Neural crest cell (in vitro differentiated cells): ENCODE measurements around the gene CMTR1. TPM values are rescaled to one million over a fixed set of nuclear protein-coding genes. Genes with fewer than 3 reads are reported as not detected.

Experiments used
- DNase-seq: peaks from one replicate; pipeline ENCODE4 v3.0.0; 2021; ENCODE audit warnings: low read depth, mixed read lengths, low spot score
- H3K27ac Mint-ChIP-seq: one replicate; pipeline ENCODE4 v1.8.0; 2021; ENCODE audit warnings: mild to moderate bottlenecking, mixed read lengths; ENCODE audit not compliant: unreplicated experiment
- H3K27me3 Mint-ChIP-seq: 2 replicates; pipeline ENCODE4 v1.8.0; 2021; ENCODE audit warnings: low read depth, mild to moderate bottlenecking, mixed read lengths
- H3K36me3 Mint-ChIP-seq: 2 replicates; pipeline ENCODE4 v1.8.0; 2021; ENCODE audit warnings: low read depth, mild to moderate bottlenecking, mixed read lengths
- H3K4me1 Mint-ChIP-seq: 2 replicates; pipeline ENCODE4 v1.8.0; 2021; ENCODE audit warnings: mixed read lengths
- H3K4me3 Mint-ChIP-seq: one replicate; pipeline ENCODE4 v1.8.0; 2021; ENCODE audit warnings: mild to moderate bottlenecking, mixed read lengths
- H3K9me3 Mint-ChIP-seq: 2 replicates; pipeline ENCODE4 v1.8.0; 2021; ENCODE audit warnings: mixed read lengths
- total RNA-seq: library from RNA; stranded (reverse); gene quantifications from 2 replicates; pipeline ENCODE4 v1.2.1, GENCODE V29; 2021
- TF ChIP-seq, protein P1 (sequence below): fragments of 200-600 bp; sonication (generic); conservative IDR thresholded peaks from 2 replicates; pipeline ENCODE4 v1.5.0; 2021; ENCODE audit warnings: antibody characterized with exemption, mild to moderate bottlenecking

CMTR1 gene
- total RNA-seq, 1 donor from 2014 or later: 51.0 TPM

DNA sequence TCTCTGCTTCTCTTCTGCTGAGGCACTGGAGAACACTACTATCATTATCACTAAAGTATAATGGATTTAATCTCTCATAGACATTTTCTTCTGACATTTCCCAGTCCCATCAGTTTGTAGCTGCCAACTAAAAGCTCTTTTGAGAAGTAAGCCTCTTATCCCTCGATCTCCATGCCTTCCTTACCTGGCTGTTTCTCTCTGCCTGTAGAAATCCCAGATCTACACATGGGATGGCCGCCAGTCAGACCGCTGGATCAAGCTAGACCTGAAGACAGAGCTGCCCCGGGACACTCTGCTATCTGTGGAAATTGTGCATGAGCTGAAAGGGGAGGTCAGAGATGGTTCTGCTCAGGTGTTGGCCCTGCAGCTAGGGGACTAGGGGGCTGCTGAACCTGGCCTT is 41.3 kb downstream of the CMTR1 start:
- Mint-ChIP-seq H3K27ac (no peak overlapping the region), H3K36me3 (peaks cover 17% of the 10 kb centered on the region), H3K9me3 (no peaks in the 10 kb centered on the region), H3K4me3 (no peak overlapping the region), H3K27me3 (no peaks in the 10 kb centered on the region), H3K4me1 (peaks cover 4% of the 10 kb centered on the region)
- TF ChIP-seq, protein P1, sequence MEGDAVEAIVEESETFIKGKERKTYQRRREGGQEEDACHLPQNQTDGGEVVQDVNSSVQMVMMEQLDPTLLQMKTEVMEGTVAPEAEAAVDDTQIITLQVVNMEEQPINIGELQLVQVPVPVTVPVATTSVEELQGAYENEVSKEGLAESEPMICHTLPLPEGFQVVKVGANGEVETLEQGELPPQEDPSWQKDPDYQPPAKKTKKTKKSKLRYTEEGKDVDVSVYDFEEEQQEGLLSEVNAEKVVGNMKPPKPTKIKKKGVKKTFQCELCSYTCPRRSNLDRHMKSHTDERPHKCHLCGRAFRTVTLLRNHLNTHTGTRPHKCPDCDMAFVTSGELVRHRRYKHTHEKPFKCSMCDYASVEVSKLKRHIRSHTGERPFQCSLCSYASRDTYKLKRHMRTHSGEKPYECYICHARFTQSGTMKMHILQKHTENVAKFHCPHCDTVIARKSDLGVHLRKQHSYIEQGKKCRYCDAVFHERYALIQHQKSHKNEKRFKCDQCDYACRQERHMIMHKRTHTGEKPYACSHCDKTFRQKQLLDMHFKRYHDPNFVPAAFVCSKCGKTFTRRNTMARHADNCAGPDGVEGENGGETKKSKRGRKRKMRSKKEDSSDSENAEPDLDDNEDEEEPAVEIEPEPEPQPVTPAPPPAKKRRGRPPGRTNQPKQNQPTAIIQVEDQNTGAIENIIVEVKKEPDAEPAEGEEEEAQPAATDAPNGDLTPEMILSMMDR: no peak
- no peak for DNase-seq

DNA sequence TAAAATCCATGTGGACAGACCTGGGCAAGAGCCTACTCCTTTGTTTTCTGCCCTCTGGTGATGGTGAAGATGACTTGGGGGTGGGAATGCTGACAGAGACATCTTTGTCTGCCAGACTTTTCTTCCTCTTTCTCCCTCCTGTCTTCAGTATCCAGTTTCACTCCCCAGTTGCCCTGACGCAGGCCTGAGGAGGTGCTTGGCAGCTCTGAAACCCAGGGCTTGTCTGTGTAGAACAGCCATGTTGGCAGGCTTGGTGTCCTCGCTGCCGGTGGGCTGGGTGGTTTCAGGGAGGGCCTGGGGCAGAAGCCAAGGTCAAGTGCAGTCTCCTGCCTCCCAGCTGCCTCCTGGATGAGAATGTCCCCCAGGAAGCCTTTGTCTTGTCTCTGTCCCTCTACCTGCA is 44.2 kb downstream of the CMTR1 start:
- no peaks in the 10 kb centered on the region for H3K9me3 Mint-ChIP-seq
- no peaks in the 10 kb centered on the region for H3K27me3 Mint-ChIP-seq
- peaks cover 6% of the 10 kb centered on the region for H3K36me3 Mint-ChIP-seq
- no peak overlapping the region for H3K4me3 Mint-ChIP-seq
- no peak for DNase-seq
- H3K27ac Mint-ChIP-seq: no peak overlapping the region
- TF ChIP-seq, protein P1: no peak
- peaks cover 22% of the 10 kb centered on the region for H3K4me1 Mint-ChIP-seq

GRCh38 chr6:37477656-37478435 is 44.8 kb downstream of the CMTR1 start:
- peaks cover 2% of the 10 kb centered on the region for H3K36me3 Mint-ChIP-seq
- H3K4me3 Mint-ChIP-seq: no peak overlapping the region
- H3K27ac Mint-ChIP-seq: peak overlapping the region; percentile 54
- peaks cover 29% of the 10 kb centered on the region for H3K4me1 Mint-ChIP-seq
- TF ChIP-seq, protein P1: no peak
- H3K9me3 Mint-ChIP-seq: no peaks in the 10 kb centered on the region
- H3K27me3 Mint-ChIP-seq: no peaks in the 10 kb centered on the region
- DNase-seq: no peak

GRCh38 chr6:37478827-37479226 is 45.8 kb downstream of the CMTR1 start:
- TF ChIP-seq, protein P1: no peak
- H3K27ac Mint-ChIP-seq: no peak overlapping the region
- DNase-seq: no peak
- no peaks in the 10 kb centered on the region for H3K9me3 Mint-ChIP-seq
- no peaks in the 10 kb centered on the region for H3K27me3 Mint-ChIP-seq
- H3K4me3 Mint-ChIP-seq: no peak overlapping the region
- peaks cover 30% of the 10 kb centered on the region for H3K4me1 Mint-ChIP-seq
- H3K36me3 Mint-ChIP-seq: peaks cover 2% of the 10 kb centered on the region

- H3K4me1 Mint-ChIP-seq: peaks cover 30% of the 10 kb centered on the region
- no peaks in the 10 kb centered on the region for H3K9me3 Mint-ChIP-seq
- no peaks in the 10 kb centered on the region for H3K27me3 Mint-ChIP-seq
- no peak overlapping the region for H3K4me3 Mint-ChIP-seq
- H3K36me3 Mint-ChIP-seq: no peaks in the 10 kb centered on the region
- no peak for DNase-seq
- TF ChIP-seq, protein P1: no peak
- no peak overlapping the region for H3K27ac Mint-ChIP-seq
Measured at GRCh38 chr6:37479266-37479854, 46.3 kb downstream of the CMTR1 start.
